HepG2 (cell line): ENCODE measurements around the gene HBM.

Experiments used
- ATAD3A ChIP-seq: sonication (generic); formaldehyde crosslinking; IDR thresholded peaks from 2 replicates; pipeline ENCODE4 v1.4.0; 2020; ENCODE audit warnings: missing genetic modification reagents
- KMT2A ChIP-seq: sonication (generic); formaldehyde crosslinking; IDR thresholded peaks from 2 replicates; pipeline ENCODE4 v1.4.0; 2020; ENCODE audit warnings: missing genetic modification reagents
- MAX ChIP-seq: IDR thresholded peaks from 2 replicates; pipeline ENCODE4 v1.6.1; 2012; ENCODE audit warnings: inconsistent platforms
- NFKBIZ ChIP-seq: IDR thresholded peaks from 2 replicates; pipeline ENCODE4 v1.6.1; 2018; ENCODE audit warnings: missing genetic modification reagents, missing compliant biosample characterization
- PHF8 ChIP-seq: sonication (generic); formaldehyde crosslinking; IDR thresholded peaks from 2 replicates; pipeline ENCODE4 v1.5.0; 2020; ENCODE audit warnings: missing genetic modification reagents
- POLR2A ChIP-seq, 2 experiments: IDR thresholded peaks; 2 replicates each; pipeline ENCODE4 v1.6.1; 2011; ENCODE audit warnings: low read depth in 2 of 2, low read length in 2 of 2, mild to moderate bottlenecking in 1 of 2, moderate library complexity in 1 of 2; ENCODE audit not compliant: insufficient read depth in 1 of 2
- RARA ChIP-seq: IDR thresholded peaks from 2 replicates; pipeline ENCODE4 v1.6.1; 2016; ENCODE audit warnings: missing genetic modification reagents, missing compliant biosample characterization
- RCOR2 ChIP-seq: IDR thresholded peaks from 2 replicates; pipeline ENCODE4 v1.6.1; 2016; ENCODE audit warnings: missing biosample characterization, missing genetic modification reagents
- RNF2 ChIP-seq: fragments of 450-650 bp; conservative IDR thresholded peaks from 2 replicates; pipeline ENCODE4 v1.6.1; 2016; ENCODE audit warnings: low read depth
- XRCC5 ChIP-seq: fragments of 200-400 bp; formaldehyde crosslinking; optimal IDR thresholded peaks from 2 replicates; pipeline ENCODE3; 2017; ENCODE audit warnings: mild to moderate bottlenecking, low read length
- TF ChIP-seq, protein P1 (sequence below): sonication (generic); formaldehyde crosslinking; IDR thresholded peaks from 2 replicates; pipeline ENCODE4 v1.5.0; 2020; ENCODE audit warnings: mild to moderate bottlenecking, missing genetic modification reagents, moderate library complexity
- TF ChIP-seq, protein P2 (sequence below): sonication (generic); formaldehyde crosslinking; IDR thresholded peaks from 2 replicates; pipeline ENCODE4 v1.4.0; 2020; ENCODE audit warnings: mild to moderate bottlenecking, missing genetic modification reagents

DNA sequence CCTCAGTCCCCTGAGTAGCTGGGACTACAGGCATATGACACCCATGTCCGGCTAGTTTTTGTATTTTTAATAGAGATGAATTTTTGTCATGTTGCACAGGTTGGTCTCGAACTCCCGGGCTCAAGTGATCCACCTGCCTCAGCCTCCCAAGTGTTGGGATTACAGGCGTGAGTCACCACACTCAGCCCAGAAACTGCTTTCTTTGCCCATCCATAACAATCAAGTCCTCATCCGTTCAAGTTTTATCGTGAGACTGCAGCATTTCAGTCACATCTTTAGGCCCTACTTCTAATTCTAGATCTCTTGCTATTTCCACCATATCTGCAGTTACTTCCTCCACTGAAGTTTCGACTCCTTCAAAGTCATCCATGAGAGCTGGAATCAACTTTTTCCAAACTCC is 33.7 kb upstream of the HBM start:
- TF ChIP-seq PHF8 (CRISPR knock-in tag) (no peak), NFKBIZ (CRISPR knock-in tag) (no peak), ATAD3A (CRISPR knock-in tag) (no peak), MAX (no peak), RARA (CRISPR knock-in tag) (no peak), RNF2 (no peak), KMT2A (no peak), POLR2A (IDR thresholded peaks at IDR 0.05; ENCODE audit: insufficient read depth in 1 of 2, low read depth in 2 of 2, low read length in 2 of 2) (no peak), XRCC5 (no peak), RCOR2 (CRISPR knock-in tag) (no peak)
- TF ChIP-seq, protein P1, sequence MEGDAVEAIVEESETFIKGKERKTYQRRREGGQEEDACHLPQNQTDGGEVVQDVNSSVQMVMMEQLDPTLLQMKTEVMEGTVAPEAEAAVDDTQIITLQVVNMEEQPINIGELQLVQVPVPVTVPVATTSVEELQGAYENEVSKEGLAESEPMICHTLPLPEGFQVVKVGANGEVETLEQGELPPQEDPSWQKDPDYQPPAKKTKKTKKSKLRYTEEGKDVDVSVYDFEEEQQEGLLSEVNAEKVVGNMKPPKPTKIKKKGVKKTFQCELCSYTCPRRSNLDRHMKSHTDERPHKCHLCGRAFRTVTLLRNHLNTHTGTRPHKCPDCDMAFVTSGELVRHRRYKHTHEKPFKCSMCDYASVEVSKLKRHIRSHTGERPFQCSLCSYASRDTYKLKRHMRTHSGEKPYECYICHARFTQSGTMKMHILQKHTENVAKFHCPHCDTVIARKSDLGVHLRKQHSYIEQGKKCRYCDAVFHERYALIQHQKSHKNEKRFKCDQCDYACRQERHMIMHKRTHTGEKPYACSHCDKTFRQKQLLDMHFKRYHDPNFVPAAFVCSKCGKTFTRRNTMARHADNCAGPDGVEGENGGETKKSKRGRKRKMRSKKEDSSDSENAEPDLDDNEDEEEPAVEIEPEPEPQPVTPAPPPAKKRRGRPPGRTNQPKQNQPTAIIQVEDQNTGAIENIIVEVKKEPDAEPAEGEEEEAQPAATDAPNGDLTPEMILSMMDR (CRISPR knock-in tag) = no peak
- TF ChIP-seq, protein P2, sequence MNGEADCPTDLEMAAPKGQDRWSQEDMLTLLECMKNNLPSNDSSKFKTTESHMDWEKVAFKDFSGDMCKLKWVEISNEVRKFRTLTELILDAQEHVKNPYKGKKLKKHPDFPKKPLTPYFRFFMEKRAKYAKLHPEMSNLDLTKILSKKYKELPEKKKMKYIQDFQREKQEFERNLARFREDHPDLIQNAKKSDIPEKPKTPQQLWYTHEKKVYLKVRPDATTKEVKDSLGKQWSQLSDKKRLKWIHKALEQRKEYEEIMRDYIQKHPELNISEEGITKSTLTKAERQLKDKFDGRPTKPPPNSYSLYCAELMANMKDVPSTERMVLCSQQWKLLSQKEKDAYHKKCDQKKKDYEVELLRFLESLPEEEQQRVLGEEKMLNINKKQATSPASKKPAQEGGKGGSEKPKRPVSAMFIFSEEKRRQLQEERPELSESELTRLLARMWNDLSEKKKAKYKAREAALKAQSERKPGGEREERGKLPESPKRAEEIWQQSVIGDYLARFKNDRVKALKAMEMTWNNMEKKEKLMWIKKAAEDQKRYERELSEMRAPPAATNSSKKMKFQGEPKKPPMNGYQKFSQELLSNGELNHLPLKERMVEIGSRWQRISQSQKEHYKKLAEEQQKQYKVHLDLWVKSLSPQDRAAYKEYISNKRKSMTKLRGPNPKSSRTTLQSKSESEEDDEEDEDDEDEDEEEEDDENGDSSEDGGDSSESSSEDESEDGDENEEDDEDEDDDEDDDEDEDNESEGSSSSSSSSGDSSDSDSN = no peak
